Thoracic aorta (tissue), 2 donors: ENCODE results near the gene SLC18A3. TPM values are rescaled to one million over a fixed set of nuclear protein-coding genes. Genes with fewer than 3 reads are reported as not detected.

Source experiments
- ATAC-seq: fragments of 150-250 bp; one replicate; pipeline ENCODE4 v1.8.0; 2017; ENCODE audit warnings: low read depth; ENCODE audit not compliant: insufficient number of reproducible peaks, low FRiP score
- DNase-seq: peaks from one replicate; pipeline ENCODE4 v3.0.0-alpha.2; 2020; ENCODE audit warnings: low spot score
- H3K27ac ChIP-seq, 2 donors: fragments of 200-600 bp; sonication (generic); 1 replicate in 1 of 2; 2 replicates in 1 of 2; pipeline ENCODE4 v1.5.1; 2016; ENCODE audit warnings: mild to moderate bottlenecking in 2 of 2, moderate library complexity in 2 of 2
- H3K27me3 ChIP-seq: fragments of 200-600 bp; sonication (generic); replicated peaks from 2 replicates; pipeline ENCODE4 v1.6.0; 2016; ENCODE audit warnings: mild to moderate bottlenecking; ENCODE audit not compliant: insufficient read depth
- H3K36me3 ChIP-seq: fragments of 200-600 bp; sonication (generic); one replicate; pipeline ENCODE4 v1.5.1; 2016
- H3K4me1 ChIP-seq, 2 donors: fragments of 200-600 bp; sonication (generic); 1 replicate in 1 of 2; 2 replicates in 1 of 2; pipeline versions ENCODE4 v1.5.1 to v1.6.0; 2016; ENCODE audit warnings: low read depth in 2 of 2, mild to moderate bottlenecking in 1 of 2; ENCODE audit not compliant: control insufficient read depth in 1 of 2
- H3K4me3 ChIP-seq: fragments of 200-600 bp; sonication (generic); 2 replicates; pipeline ENCODE4 v1.5.1; 2016; ENCODE audit warnings: mild to moderate bottlenecking
- H3K9me3 ChIP-seq: fragments of 200-600 bp; sonication (generic); 2 replicates; pipeline ENCODE4 v1.5.1; 2016
- CTCF ChIP-seq: fragments of 200-600 bp; sonication (generic); IDR thresholded peaks from one replicate; pipeline ENCODE4 v1.5.1; 2019; ENCODE audit warnings: antibody characterized with exemption
- total RNA-seq, 2 donors: library from RNA; depleted of rRNA; stranded (reverse); fragments of >200 nt; gene quantifications; one replicate each; pipeline versions ENCODE4 v1.1.0 to v1.2.3, GENCODE V29; 2016

The SLC18A3 gene
- total RNA-seq, 2 donors from 2014 or later = not detected

GRCh38 chr10:49649936-49650723, 40.0 kb downstream of the SLC18A3 start:
- TF ChIP-seq CTCF = no peak
- H3K4me1 ChIP-seq = no peaks in the 10 kb centered on the region
- no peaks in the 10 kb centered on the region for H3K9me3 ChIP-seq
- H3K27me3 ChIP-seq = peaks cover under 1% of the 10 kb centered on the region
- H3K36me3 ChIP-seq = no peaks in the 10 kb centered on the region
- H3K4me3 ChIP-seq = no peak overlapping the region
- ATAC-seq (no peak), DNase-seq (no peak)
- H3K27ac ChIP-seq = no peak overlapping the region

- ATAC-seq (no peak), DNase-seq (no peak)
- H3K36me3 ChIP-seq = no peaks in the 10 kb centered on the region
- no peak for TF ChIP-seq CTCF
- no peaks in the 10 kb centered on the region for H3K27me3 ChIP-seq
- no peaks in the 10 kb centered on the region for H3K4me1 ChIP-seq
- H3K27ac ChIP-seq = no peak overlapping the region
- no peak overlapping the region for H3K4me3 ChIP-seq
- H3K9me3 ChIP-seq = no peaks in the 10 kb centered on the region
Measured at GRCh38 chr10:49650724-49651034, 40.6 kb downstream of the SLC18A3 start.

- Histone ChIP-seq H3K27me3 (no peaks in the 10 kb centered on the region), H3K27ac (no peak overlapping the region), H3K4me1 (no peaks in the 10 kb centered on the region), H3K4me3 (no peak overlapping the region), H3K9me3 (no peaks in the 10 kb centered on the region), H3K36me3 (no peaks in the 10 kb centered on the region)
- DNase-seq = no peak
- TF ChIP-seq CTCF = no peak
- ATAC-seq = no peak
Measured at GRCh38 chr10:49651039-49651835, 41.1 kb downstream of the SLC18A3 start.

GRCh38 chr10:49651917-49652316, 41.8 kb downstream of the SLC18A3 start:
- H3K36me3 ChIP-seq = no peaks in the 10 kb centered on the region
- H3K4me1 ChIP-seq = no peaks in the 10 kb centered on the region
- no peaks in the 10 kb centered on the region for H3K27me3 ChIP-seq
- H3K27ac ChIP-seq = no peak overlapping the region
- no peaks in the 10 kb centered on the region for H3K9me3 ChIP-seq
- H3K4me3 ChIP-seq = no peak overlapping the region
- no peak for TF ChIP-seq CTCF
- ATAC-seq (no peak), DNase-seq (no peak)

GRCh38 chr10:49652421-49653272, 42.5 kb downstream of the SLC18A3 start:
- no peak for ATAC-seq
- H3K9me3 ChIP-seq = no peaks in the 10 kb centered on the region
- no peak overlapping the region for H3K4me3 ChIP-seq
- no peak for TF ChIP-seq CTCF
- H3K36me3 ChIP-seq = no peaks in the 10 kb centered on the region
- H3K27ac ChIP-seq = no peak overlapping the region
- H3K27me3 ChIP-seq = no peaks in the 10 kb centered on the region
- no peaks in the 10 kb centered on the region for H3K4me1 ChIP-seq
- DNase-seq = no peak
